GM23338 (cell line): ENCODE data around the gene DPF3.

Source experiments
- CREB1 ChIP-seq: fragments of 250-450 bp; sonication (Bioruptor Pico); IDR thresholded peaks from 2 replicates; pipeline ENCODE4 v1.5.0; 2020; ENCODE audit warnings: low read depth, mild to moderate bottlenecking, moderate library complexity
- EZH2 ChIP-seq: fragments of 200-600 bp; sonication (generic); IDR thresholded peaks from one replicate; pipeline ENCODE4 v1.8.0; 2017; ENCODE audit warnings: antibody characterized with exemption, mild to moderate bottlenecking, low read depth; ENCODE audit not compliant: unreplicated experiment
- POLR2AphosphoS5 ChIP-seq: IDR thresholded peaks from 2 replicates; pipeline ENCODE4 v1.6.1; 2016; ENCODE audit warnings: antibody characterized with exemption, low read depth
- TF ChIP-seq, protein P1 (sequence below), 2 experiments: fragments of 200-600 bp in 1 of 2; sonication (generic) in 1 of 2; conservative IDR thresholded peaks; 2 replicates each; pipeline versions ENCODE4 v1.5.1 to v1.6.1; 2016 to 2017; ENCODE audit warnings: antibody characterized with exemption in 2 of 2, low read depth in 2 of 2, mild to moderate bottlenecking in 2 of 2, moderate library complexity in 1 of 2
- TF ChIP-seq, protein P2 (sequence below): IDR thresholded peaks from 2 replicates; pipeline ENCODE4 v1.6.1; 2016; ENCODE audit warnings: antibody characterized with exemption

DNA sequence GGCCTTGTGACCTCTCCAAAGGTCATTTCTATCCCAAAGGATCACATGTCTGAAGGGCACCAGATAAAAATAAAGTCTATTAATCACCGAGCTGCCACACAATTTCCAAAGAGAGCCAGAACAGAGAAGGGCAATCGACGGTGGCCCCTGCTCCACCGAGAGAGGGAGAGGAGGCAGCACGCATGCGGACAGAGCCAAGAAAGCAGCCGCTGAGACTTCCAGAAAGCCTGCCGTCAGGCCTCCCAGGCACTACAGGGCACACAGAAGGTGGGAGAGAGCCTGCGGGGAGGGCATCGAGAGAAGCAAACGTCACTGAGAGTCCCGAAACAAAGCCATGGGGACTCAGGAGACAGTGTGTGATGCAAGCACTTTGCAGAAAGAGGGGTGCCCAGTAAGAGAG lies 182.0 kb downstream of the DPF3 start:
- no peak for TF ChIP-seq POLR2AphosphoS5
- TF ChIP-seq, protein P1, sequence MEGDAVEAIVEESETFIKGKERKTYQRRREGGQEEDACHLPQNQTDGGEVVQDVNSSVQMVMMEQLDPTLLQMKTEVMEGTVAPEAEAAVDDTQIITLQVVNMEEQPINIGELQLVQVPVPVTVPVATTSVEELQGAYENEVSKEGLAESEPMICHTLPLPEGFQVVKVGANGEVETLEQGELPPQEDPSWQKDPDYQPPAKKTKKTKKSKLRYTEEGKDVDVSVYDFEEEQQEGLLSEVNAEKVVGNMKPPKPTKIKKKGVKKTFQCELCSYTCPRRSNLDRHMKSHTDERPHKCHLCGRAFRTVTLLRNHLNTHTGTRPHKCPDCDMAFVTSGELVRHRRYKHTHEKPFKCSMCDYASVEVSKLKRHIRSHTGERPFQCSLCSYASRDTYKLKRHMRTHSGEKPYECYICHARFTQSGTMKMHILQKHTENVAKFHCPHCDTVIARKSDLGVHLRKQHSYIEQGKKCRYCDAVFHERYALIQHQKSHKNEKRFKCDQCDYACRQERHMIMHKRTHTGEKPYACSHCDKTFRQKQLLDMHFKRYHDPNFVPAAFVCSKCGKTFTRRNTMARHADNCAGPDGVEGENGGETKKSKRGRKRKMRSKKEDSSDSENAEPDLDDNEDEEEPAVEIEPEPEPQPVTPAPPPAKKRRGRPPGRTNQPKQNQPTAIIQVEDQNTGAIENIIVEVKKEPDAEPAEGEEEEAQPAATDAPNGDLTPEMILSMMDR (conservative IDR thresholded peaks at IDR 0.05; ENCODE audit: low read depth in 2 of 2) = no peak
- TF ChIP-seq, protein P2, sequence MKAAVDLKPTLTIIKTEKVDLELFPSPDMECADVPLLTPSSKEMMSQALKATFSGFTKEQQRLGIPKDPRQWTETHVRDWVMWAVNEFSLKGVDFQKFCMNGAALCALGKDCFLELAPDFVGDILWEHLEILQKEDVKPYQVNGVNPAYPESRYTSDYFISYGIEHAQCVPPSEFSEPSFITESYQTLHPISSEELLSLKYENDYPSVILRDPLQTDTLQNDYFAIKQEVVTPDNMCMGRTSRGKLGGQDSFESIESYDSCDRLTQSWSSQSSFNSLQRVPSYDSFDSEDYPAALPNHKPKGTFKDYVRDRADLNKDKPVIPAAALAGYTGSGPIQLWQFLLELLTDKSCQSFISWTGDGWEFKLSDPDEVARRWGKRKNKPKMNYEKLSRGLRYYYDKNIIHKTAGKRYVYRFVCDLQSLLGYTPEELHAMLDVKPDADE = no peak
- no peak for TF ChIP-seq EZH2
- TF ChIP-seq CREB1 (CRISPR knock-in tag) = no peak
